Right ventricle myocardium inferior (tissue), 1 donor: ENCODE measurements around the gene SYS1. TPM values are rescaled to one million over a fixed set of nuclear protein-coding genes. Genes with fewer than 3 reads are reported as not detected.
"Not testable (repeated sequence)": the region's sequence is repeated elsewhere in the genome, so short reads cannot be mapped to it uniquely, and the experiment has no call there.

Experiments used
- ATAC-seq: fragments of 200-7000 bp; cut with Tn5 transposase; one replicate; pipeline ENCODE4 v1.9.1; 2020; ENCODE audit warnings: mild to moderate bottlenecking, moderate library complexity
- DNase-seq: peaks from one replicate; pipeline ENCODE4 v3.0.0; 2021; ENCODE audit errors: missing footprints
- intact Hi-C: fragments of 100-400 bp; cut with DNase I; formaldehyde crosslinking; loops from one replicate; pipeline ENCODE4 v1.11.0; 2022
- total RNA-seq: library from RNA; stranded (reverse); fragmentation: NEBNext Ultra II Directional; extraction: Animal tissue kit (Norgen Biotek cat#: 25700); gene quantifications from one replicate; pipeline ENCODE4 v1.2.1, GENCODE V29; 2021
- donor health status: DM: no; HTN: yes; CAD: no; lungs with severe emphysema.

The SYS1 gene
- total RNA-seq, 1 donor from 2014 or later: 21.9 TPM

DNA sequence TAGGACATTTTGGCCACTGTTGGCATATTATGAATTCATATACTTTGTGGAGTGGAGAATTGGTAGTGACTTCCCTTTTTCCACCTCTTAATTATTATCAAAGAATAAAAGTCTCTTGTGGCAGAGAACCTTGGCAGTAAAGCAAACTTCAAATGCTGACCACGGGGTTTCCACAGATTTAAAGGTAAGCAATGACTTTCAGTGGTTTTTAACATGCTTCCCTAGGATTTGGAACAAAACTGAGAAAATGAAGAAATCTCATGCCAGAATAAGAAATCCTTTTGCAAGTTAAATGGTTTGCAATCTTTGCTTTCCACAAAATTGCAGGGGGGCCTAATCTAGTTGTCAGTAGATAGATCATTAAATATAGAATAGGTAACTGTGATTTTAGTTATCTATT, 12.7 kb upstream of the SYS1 start:
- intact Hi-C loops: no loop called here
- ATAC-seq (no peak), DNase-seq (no peak)

DNA sequence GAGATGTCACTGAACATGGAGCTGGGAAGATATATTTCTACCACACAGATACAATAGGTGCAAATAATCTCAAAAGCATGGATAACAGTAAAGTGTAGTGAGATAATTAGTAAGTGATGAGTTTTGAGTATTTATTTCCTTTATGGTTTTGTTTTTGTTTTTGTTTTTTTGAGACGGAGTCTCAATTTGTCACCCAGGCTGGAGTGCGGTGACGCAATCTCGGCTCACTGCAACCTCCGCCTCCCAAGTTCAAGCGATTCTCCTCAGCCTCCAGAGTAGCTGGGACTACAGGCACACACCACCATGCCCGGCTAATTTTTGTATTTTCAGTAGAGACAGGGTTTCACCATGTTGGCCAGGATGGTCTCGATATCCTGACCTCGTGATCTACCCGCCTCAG, 12.2 kb upstream of the SYS1 start:
- ATAC-seq, DNase-seq, intact Hi-C loops: not testable (repeated sequence)

DNA sequence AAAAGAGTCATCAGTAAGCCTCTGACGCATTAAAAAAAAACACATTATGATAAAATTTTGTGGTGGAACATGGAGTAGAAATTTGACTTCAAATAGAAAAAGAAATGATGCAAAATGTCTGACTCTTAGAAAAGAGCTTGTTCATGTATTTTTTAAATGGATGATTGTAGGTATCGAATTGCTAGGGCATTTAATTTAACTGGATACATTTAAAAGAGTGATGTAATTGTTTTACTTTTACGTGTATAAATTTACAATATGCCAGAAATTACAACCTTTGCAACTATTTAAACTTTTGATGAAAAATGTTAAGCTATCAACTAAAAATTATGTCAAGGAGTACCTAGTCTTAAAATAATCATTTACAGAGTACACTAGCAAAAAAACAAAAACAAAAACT, 10.2 kb upstream of the SYS1 start:
- intact Hi-C loops: no loop called here
- DNase-seq (no peak), ATAC-seq (no peak)

DNA sequence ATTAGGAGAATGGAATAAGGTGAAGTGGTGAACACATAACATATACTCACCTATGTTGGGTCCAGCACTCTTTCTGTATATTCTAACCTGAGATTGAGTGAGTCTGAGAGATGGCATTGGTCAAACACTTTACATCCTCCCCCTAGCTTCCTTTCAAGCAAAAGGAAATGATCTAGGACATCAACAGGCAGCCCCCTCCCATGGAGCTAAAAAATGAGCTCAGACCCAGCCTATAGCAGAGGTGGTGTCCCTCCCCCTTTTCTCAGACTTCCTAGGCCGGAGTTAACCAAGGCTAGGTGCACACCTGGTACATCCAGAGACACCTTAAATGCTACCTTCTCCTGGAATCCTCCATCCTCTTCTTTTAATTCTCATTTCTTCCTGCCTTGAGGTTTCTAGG, 9.2 kb upstream of the SYS1 start:
- intact Hi-C loops: no loop called here
- DNase-seq: no peak
- ATAC-seq: no peak

DNA sequence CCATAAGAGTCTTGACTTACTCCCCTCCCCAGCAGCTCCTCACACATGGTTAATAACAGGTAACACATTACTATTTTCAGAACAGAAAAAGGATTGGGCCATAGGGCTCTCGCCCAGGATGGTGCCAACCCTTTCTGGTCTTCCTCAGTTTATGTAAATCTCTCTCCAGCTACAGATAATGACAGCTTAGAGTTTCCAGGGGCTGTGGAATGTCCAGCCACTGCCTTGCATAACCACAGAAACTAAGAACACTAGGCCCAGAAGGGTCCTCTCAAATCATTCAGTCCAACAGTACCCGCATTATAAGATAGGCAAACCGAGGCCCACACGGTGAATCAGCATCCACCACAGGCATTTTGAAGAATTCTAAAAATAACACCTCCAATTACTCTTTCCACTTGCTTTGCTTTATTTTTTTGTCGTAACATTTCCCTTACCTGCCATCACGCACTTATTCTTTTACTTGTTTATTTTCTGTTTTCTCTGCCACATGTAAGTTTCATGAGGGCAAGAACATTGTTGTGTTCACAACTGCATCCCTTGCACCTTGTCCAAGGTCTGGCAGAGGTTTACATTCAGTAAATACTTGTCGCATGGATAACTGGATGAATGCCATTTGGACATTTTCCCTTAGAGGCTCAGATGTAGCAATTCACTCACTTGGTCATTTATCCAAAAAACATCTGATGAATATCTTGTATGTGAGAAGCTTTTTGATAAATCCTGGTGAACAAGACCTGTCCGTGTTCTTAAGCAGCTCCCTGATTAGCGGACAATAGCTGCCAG, 8.3 kb upstream of the SYS1 start:
- intact Hi-C loops: no loop called here
- DNase-seq (no peak), ATAC-seq (no peak)

DNA sequence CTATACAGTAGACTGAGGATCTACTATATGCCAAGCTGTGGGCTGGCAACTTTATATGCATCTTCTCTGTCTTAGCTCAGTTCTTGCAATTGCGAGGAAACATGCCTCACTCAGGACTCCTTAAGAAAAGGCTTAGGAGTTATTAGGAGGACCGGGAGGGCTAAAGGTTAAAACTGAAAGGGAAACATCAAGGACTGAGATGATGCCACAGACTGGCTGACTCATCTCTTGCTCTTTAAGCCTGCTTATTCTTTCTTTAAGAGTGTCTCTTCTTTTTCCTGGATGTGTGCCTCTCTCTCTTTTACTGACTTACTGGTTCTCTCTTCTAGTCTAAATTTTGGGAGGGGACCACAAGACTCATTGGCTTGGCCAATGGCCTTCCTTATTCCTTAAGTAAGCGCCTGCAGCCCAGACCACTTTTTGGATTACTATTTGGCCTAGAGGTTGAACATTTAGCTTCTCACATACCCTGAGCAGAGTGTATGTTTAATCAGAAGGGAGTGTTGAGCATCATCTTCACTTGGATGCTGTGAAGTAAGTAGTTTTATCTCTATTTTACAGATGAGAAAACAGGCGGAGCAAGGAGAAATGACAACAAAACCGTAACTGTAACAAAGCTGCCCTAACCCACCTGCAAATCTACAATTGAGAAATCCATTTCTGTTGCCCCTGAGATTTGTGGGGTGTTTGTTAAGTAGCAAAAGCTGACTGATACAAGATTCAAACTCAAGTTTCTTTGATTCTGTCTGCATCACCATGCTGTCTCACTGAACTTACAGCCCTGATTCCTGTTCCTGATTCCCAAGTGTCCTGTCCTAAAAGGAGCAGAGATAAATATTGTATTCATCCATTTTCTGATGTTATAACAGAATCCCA, 7.5 kb upstream of the SYS1 start:
- intact Hi-C loops: no loop called here
- ATAC-seq: no peak

DNA sequence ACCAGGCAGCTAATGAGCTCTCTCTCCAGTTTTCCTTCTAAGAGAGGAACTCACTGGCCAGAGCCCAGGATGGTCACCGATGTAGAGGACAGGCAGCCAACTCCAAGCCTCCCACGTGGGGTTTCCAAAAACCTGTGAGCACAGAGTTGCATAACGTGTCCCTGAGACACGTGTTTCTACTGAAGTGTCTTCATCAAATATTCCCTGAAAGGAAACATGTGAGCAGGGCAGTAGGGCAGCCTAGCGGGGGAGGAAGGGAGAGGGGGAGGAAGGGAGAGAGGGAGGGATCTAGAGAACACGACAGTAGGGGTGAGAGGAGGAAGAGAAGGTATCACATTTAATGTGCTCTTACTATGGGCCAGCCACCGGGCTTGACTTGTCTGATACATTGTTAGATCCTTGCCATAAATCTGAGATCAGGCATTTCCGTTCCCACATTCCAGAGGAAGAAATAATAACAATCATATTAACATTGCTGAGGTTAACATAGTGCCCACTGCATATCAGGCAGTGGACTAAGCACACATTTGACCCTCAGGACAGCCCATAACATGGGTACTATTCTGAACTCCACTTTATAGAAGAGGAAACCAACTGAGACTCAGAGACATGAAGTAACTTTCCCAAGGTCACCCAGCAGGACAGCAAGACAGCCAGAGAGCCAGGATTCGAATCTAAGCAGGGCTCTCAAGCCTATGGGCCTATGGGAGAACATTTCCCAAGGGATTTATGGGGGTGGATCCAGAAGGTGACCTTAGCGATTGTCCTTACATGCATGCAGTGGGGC, 4.5 kb upstream of the SYS1 start:
- peak; percentile 79 for DNase-seq
- peak; percentile 68 for ATAC-seq
- intact Hi-C loops: loop anchor here (1.0 kb wide), 1 partner anchor 18 kb away; no protein-coding TSS in a partner anchor

More for the DNA sequence above, 7.5 kb upstream of the SYS1 start:
- DNase-seq: no peak

DNA sequence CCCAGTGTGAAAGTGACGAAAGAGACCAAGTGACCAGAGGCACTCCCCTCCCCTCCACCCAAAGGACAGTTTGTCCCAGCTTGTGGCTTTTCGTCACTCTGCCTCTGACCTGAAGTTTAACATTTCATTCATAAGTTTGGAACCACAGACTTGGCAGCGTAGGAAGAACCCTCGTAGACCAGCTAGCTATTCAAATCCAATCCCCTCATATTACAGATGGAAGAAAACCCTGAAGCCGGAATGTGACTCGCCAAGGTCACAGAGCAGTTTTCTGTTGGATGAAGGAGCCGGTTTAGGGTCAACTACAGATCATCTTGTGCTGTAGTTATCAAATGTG, 3.9 kb upstream of the SYS1 start:
- ATAC-seq (peak; percentile 43), DNase-seq (no peak)
- intact Hi-C loops: no loop called here

DNA sequence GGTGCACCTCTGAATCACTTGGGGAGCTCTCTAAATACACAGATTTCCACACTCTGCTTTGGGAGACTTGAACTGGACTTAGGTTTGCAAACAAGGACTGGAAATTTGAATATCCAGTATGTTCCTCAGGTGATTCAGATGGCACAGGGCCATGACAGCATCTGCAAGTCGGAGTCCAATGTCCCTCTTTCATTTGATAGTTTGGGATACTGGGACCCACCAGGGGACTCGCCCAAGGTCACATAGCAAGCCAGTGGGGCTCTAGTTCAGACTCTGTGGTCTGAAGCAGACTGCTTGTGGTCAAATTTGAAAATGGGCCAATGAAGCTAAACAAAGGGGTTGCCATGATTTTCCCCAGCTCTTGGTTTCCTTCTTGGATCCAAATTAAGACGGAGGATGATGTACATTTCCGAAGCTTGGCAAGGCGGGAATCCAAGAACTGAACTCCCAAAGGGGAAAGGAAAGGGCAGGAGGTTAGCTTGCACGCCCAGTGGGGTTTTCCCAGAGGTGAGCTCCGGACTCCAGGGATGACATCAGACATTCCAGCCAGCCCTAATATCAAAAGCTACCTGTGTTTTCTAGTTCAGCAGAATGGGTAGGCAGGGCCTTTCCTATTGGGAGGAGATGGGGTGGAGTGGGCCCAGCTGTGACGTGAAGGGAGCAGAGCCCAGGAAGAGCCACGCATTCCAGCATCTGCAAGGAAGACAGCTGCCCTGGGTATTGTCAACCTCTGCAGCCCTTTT, 3.4 kb upstream of the SYS1 start:
- DNase-seq (no peak), ATAC-seq (no peak)
- intact Hi-C loops: no loop called here

DNA sequence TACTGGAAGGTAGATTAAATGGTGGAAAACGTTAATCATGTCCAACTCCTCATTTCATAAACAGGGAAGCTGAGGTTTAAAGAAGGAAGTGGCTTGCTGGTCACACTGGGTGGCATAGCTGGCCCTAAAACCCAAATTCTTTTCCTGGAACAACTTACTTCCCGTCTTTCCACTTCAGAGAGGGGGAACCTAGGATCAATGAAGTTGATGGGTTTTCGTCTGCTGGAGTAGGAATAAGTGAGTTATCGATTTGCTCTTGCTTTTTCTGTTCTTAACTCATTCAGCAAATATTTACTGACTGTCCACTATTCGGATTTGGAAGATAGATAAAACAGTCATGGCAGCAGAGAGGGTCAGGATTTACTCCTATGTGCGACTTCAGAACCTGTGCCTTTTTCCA, 1.2 kb upstream of the SYS1 start:
- intact Hi-C loops: loop anchor here (2.0 kb wide), 3 partner anchors 41 to 75 kb away; no protein-coding TSS in a partner anchor
- ATAC-seq (no peak), DNase-seq (no peak)

DNA sequence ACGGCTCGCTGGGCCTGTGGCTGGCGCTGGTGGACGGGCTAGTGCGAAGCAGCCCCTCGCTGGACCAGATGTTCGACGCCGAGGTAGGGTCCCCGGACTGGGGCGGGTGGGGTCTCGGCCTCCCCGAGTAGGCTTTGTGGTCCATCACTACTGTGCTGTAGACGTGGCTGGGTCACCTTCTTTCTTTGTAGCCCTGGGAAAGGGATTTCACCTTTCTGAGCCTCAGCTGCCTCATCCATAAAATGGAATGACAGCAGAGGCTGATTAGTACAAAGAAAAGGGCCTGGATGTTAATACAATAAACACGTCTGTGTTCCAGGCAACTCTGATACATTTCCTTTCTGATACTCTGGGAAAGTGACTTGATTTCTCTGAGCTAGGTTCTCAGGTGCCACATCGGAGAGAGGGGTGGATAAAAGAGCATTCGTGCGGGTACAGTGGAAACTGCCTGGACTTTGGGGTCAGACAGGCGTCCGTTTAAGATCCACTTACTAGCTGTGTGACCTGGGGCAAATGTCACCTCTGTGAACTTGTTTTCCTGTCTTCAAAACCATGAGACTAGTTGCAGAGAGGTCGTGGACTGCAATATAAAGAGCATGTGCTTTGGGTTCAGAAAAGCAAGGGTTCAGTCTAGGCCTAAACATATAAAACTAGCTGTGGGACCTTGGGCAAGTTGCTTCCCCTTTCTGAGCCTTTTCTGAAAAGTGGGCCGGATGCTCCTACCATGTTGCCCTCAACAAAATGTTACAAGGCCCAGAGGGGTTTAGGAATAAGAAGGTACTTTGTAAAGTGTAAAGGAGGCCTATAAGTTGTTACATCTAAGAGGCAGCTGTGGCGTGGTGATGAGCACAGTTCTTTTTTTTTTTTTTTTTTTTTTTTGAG, 896 bp downstream of the SYS1 start:
- DNase-seq: no peak
- intact Hi-C loops: loop anchor here (1.0 to 2.0 kb wide), 4 partner anchors 9 to 73 kb away; no protein-coding TSS in a partner anchor
- ATAC-seq: no peak

DNA sequence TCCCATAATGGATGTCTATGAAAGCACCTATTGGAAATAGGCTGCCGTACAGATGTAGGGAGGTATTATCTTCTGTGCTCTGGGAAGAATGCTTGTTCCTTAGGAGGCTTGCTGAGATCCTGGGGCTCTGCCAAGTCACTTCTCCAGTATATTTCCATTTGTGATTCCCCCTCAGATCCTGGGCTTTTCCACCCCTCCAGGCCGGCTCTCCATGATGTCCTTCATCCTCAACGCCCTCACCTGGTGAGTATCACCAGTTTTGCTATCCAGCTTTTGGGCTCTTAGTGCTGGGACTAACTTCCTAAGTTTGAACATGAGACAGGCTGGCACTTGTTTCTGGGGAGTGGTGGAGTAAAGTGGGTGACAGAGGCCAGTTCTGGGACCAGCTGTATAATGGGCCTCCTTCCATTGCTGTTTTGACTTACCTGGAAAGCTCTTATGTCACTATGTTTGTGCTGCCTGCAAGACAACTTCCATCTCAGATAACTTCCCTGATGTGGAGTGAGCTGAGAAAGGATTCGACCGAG, 2.6 kb downstream of the SYS1 start:
- ATAC-seq: no peak
- intact Hi-C loops: no loop called here
- no peak for DNase-seq

DNA sequence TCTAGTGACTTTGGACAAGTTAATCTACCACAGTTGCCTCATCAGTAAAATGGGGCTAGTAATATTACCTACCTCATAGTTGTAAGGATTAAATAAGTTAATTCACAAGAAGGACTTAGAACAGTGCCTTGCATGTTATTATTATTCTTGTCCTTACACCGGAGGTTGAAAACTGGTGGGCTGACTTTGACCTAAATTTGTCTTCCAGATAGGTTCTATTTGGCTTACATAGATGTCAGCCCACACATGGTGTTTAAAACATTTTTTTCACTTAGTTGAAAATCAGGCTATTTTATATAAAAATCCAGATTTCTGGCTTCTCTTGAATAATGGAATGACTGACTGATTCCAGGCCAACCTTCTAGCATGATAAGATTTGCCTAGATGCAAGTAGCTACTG, 3.2 kb downstream of the SYS1 start:
- ATAC-seq (no peak), DNase-seq (no peak)
- intact Hi-C loops: no loop called here

DNA sequence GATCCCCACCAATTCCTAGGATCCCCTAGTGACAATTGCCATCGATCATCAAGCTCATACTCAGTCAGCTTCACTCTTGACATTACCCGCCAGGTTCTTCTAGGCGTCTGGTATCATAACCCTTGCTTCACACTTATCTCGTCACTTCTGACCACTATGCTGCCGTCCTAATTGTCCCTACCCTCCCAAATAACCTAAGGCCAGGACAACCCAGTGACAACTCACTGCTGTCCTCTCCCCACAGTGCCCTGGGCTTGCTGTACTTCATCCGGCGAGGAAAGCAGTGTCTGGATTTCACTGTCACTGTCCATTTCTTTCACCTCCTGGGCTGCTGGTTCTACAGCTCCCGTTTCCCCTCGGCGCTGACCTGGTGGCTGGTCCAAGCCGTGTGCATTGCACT, 3.7 kb downstream of the SYS1 start:
- DNase-seq (no peak), ATAC-seq (no peak)
- intact Hi-C loops: no loop called here

DNA sequence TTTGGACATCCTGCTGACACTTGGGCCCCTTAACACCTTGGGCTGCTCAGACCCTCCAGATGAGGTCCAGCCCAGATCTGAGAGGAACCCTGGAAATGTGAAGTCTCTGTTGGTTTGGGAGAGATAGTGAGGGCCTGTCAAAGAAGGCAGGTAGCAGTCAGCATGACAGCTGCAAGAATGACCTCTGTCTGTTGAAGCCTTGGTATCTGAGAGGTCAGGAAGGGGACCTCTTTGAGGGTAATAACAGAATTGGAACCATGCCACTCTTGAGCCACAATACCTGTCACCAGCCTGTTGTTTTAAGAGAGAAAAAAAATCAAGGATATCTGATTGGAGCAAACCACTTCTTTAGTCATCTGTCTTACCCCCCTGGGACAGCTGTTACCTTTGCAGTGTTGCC, 4.2 kb downstream of the SYS1 start:
- ATAC-seq: no peak
- DNase-seq: no peak
- intact Hi-C loops: no loop called here

DNA sequence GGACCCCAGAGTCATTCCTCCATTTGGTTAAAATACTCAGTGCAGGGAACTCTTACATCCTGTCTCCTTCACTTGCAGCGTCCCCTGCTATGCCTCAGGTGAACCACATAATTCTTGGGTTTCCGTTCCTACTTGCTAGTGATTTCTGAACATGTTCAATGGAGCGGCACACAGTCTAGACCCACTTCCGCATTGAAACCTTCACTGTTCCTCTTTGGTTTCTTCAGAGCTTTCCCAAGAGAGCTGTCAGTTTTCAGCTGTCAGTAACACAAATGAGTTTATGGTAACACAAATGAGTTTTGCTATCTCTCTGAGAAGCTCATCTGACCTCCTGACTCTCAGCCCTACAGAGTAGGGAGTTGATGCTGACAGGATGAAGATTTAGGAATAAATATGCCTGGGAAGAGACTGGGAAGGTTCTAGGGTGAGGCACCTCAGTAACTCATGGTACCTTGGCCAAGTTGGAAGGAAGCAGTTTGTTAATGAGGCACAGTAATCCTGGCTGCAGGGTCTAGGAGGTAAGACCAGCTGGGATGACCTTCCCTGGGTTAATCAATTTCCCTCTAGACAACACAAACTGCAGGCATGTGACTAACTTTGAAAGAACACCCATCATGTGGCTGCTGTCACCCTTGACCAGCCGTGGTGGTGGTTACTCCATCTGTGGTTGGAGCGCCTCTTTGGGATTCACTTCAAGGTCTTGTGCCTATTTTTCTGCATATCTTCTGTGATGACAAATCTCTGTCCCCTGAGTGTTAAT, 5.4 kb downstream of the SYS1 start:
- DNase-seq: no peak
- intact Hi-C loops: no loop called here
- no peak for ATAC-seq
